Measurements from ENCODE around the gene RAX. TPM values are rescaled to one million over a fixed set of nuclear protein-coding genes. Genes with fewer than 3 reads are reported as not detected.

RAX gene
- total RNA-seq, 1 experiment from 2014 or later: 0.37 TPM

DNA sequence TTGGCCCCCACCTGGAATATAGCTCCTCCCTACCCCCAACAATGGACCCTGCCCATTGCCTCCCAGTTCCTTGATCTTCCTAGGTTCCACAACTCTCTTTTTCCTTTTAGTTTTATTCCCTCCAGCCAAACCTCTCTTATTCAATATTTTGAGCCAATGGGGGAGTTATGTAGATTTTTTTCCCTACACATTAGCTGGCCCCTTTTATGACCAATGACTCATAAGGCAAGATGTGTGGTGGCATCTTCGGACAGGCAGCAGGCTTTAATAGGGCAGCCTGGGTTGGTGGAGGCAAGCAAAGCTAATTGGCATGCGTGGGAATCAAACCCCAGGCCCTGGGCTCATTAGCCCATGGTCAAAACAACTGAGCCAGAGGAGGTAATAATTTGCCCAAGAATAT is 44.1 kb downstream of the RAX start:
- TF ChIP-seq, protein P1, sequence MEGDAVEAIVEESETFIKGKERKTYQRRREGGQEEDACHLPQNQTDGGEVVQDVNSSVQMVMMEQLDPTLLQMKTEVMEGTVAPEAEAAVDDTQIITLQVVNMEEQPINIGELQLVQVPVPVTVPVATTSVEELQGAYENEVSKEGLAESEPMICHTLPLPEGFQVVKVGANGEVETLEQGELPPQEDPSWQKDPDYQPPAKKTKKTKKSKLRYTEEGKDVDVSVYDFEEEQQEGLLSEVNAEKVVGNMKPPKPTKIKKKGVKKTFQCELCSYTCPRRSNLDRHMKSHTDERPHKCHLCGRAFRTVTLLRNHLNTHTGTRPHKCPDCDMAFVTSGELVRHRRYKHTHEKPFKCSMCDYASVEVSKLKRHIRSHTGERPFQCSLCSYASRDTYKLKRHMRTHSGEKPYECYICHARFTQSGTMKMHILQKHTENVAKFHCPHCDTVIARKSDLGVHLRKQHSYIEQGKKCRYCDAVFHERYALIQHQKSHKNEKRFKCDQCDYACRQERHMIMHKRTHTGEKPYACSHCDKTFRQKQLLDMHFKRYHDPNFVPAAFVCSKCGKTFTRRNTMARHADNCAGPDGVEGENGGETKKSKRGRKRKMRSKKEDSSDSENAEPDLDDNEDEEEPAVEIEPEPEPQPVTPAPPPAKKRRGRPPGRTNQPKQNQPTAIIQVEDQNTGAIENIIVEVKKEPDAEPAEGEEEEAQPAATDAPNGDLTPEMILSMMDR (conservative IDR thresholded peaks at IDR 0.05): no peak
- H4K8ac ChIP-seq (replicated peaks; ENCODE audit: insufficient read length, low read depth, low read length): no peak overlapping the region
- H3K79me1 ChIP-seq (ENCODE audit: insufficient read depth, low read depth, low read length, poor library complexity, severe bottlenecking): no peaks in the 10 kb centered on the region
- H3K9ac ChIP-seq (ENCODE audit: extremely low read depth, insufficient read length, low read length): no peak overlapping the region
- no peak overlapping the region for H3K27ac ChIP-seq (ENCODE audit: insufficient read length, low read depth, low read length)
- no peak overlapping the region for H2BK15ac ChIP-seq (ENCODE audit: low read depth, low read length)
- no peaks in the 10 kb centered on the region for H3K4me1 ChIP-seq (ENCODE audit: insufficient read depth, low read length)
- H4K91ac ChIP-seq (ENCODE audit: insufficient read length, low read depth, low read length): no peak overlapping the region
- no peak overlapping the region for H3K4ac ChIP-seq (ENCODE audit: low read depth, low read length)
- H3K79me2 ChIP-seq (ENCODE audit: insufficient read depth, low read length): no peaks in the 10 kb centered on the region
- H2BK20ac ChIP-seq (ENCODE audit: low read depth, low read length, poor library complexity, severe bottlenecking): no peak overlapping the region
- H2AK5ac ChIP-seq (ENCODE audit: insufficient read length, low read length): no peak overlapping the region
- H3K18ac ChIP-seq (ENCODE audit: insufficient read length, low read depth, low read length): no peak overlapping the region
- H3K56ac ChIP-seq (ENCODE audit: insufficient read length, low read depth, low read length): no peak overlapping the region
- Mint-ChIP-seq H3K27ac (no peak overlapping the region), H3K9me3 (peaks cover 0 to 2% of the 10 kb centered on the region in 2 experiments; a peak in 1 of 5 replicates), H3K4me1 (peaks cover 2% of the 10 kb centered on the region in 2 experiments; a peak in 1 of 4 replicates), H3K27me3 (ENCODE audit: low read depth) (peaks cover 76% of the 10 kb centered on the region), H3K36me3 (ENCODE audit: insufficient read depth in 1 of 3, low read depth in 3 of 3) (no peaks in the 10 kb centered on the region), H3K4me3 (no peak overlapping the region)
- H3K27me3 ChIP-seq (ENCODE audit: insufficient read depth, low read length): no peaks in the 10 kb centered on the region; the same call in 1 of the 2 replicates
- WGBS (ENCODE audit: extremely low coverage, insufficient read length, low lambda C conversion rate): no CpG with 5 or more reads among the region's 2 CpGs
- H2AFZ ChIP-seq (ENCODE audit: low read length): no peak overlapping the region
- no peak overlapping the region for H3K4me2 ChIP-seq (ENCODE audit: insufficient read depth, insufficient read length, low read length)
- no peak overlapping the region for H3T11ph ChIP-seq (ENCODE audit: low read length)
- no peak overlapping the region for H2BK5ac ChIP-seq (ENCODE audit: insufficient read length, low read length)
- no peak overlapping the region for H3K14ac ChIP-seq (ENCODE audit: insufficient read depth, low read length)
- H3K9me3 ChIP-seq (ENCODE audit: control insufficient read depth, low read depth, low read length): no peaks in the 10 kb centered on the region
- no peak overlapping the region for H4K5ac ChIP-seq (ENCODE audit: insufficient read length, low read depth, low read length)
- no peak overlapping the region for H3K23ac ChIP-seq (ENCODE audit: insufficient read length, low read depth, low read length)
- H3K23me2 ChIP-seq (ENCODE audit: insufficient read length, low read depth, low read length, poor library complexity, severe bottlenecking): no peaks in the 10 kb centered on the region
- no peaks in the 10 kb centered on the region for H4K20me1 ChIP-seq (ENCODE audit: control insufficient read depth, insufficient read depth, insufficient read length)
- no peak overlapping the region for H2BK12ac ChIP-seq (ENCODE audit: insufficient read length, low read depth, low read length)
- H2BK120ac ChIP-seq (ENCODE audit: low read depth, low read length, poor library complexity, severe bottlenecking): no peak overlapping the region
- no peak for DNase-seq
